GM18499 (cell line): ENCODE measurements around the gene SYF2.
"Not testable (repeated sequence)": the region's sequence is repeated elsewhere in the genome, so short reads cannot be mapped to it uniquely, and the experiment has no call there.

Experiments
- ATAC-seq: cut with Tn5 transposase; IDR thresholded peaks from one replicate; pipeline ENCODE4 v1.9.1; 2021; ENCODE audit warnings: moderate number of reproducible peaks; ENCODE audit not compliant: insufficient read depth, unreplicated experiment

Gene SYF2

DNA sequence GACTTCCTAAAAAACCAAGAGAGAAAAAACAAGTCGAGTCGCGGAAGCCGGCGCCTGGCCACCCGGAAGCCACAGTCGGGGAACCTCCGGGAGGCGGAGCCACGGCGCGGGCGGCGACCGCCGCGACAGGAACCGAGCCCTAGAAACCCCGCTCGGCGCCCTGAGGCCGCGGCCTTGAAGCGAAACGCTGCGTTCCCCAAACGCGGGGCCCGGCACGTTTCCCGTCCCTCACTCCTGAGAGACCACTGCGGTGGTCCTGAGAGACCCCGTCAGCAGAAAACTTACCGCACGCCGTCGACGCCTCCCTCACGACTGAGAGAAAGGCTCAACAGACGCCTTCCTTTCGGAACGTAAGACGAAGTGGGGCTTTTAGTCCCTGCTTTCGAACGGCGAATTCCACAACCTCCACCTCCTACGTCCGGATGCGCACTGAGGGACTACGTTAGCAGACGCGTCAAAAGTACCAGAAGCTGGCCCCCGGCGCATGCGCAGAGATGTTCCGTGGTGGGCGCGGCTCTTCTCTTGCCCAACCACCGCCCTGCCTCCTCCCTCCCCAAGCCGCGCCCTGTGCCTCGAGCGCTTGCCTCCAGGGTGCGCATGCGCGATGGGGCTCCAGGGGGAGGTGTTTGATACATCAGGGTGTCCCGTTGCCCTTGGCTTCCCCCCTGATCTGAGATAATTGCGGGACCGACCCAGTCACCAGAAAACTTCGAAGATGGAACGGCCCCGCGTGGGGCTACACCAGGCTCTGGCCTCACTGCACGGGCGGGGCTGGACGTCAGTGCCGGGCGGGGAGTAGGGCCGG, 14.9 kb upstream of the SYF2 start, which contains the start of gene RSRP1:
RSRP1 (minus strand) TSS at position 431 of the 805 bp plus-strand sequence. CDS start 491 bp downstream, outside the sequence.
- peak; percentile 75 for ATAC-seq

- ATAC-seq: peak; percentile 4
These were observed 14.3 kb upstream of the SYF2 start for GRCh38 chr1:25246600-25247023.

DNA sequence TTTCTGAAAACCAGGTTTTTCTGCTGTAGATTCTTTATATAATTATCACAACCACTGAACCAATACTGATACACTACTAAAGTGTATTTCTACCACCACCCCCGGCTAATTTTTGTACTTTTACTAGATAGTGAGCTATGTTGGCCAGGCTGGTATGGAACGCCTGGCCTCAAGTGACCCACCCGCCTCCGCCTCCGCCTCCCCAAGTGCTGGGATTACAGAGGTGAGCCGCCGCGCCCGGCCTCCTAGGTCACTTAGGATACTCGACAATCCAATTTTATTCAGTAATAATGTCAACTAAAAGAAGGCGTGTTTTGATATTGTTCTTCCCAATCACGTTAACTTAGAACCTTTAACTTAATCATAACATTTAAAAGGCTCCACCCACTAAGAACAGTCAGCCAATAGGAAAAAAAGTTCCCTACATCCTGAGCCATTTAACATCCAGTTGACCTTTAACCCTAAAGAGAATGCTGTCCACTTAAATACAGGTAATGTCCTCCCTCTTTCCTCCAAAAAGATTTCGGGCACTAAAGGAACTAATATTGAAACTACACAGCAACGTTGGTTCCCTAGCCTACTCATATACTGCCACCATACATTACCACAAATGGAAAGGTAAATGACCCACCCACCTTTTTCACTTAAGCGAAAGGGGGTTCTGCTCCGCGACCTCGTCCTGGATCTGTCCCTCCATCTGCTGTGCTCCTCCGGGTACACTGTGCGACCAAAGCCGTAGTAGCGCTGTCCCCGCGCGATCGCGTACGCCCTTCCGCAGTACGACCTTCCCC, 13.7 kb upstream of the SYF2 start:
- ATAC-seq: no peak

DNA sequence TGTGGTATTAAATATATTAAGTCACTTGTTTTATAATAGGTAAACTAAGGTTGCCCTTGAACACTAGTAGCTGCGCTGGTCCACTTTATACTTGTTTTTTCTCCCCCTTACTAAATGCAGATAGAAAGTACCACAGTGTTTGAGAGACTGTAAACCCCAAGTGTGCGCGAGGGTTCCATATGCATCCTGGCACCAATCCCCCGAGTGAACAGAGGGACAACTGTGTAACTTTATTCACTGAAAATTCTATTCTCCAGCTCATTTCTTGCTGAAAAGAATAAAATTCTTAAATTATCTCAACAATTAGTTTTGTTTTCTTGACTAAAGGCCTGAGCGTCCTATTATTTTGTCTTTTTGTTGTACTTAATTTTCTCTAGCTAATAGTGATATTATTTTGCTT, 13.1 kb upstream of the SYF2 start:
- ATAC-seq: no peak

GRCh38 chr1:25243907-25244306, 11.6 kb upstream of the SYF2 start:
- ATAC-seq: no peak

GRCh38 chr1:25239681-25240541, 7.6 kb upstream of the SYF2 start:
- peak; percentile 47 for ATAC-seq

GRCh38 chr1:25238046-25238445, 5.7 kb upstream of the SYF2 start:
- no peak for ATAC-seq

GRCh38 chr1:25236261-25236660, 4.0 kb upstream of the SYF2 start:
- not testable (repeated sequence) for ATAC-seq

DNA sequence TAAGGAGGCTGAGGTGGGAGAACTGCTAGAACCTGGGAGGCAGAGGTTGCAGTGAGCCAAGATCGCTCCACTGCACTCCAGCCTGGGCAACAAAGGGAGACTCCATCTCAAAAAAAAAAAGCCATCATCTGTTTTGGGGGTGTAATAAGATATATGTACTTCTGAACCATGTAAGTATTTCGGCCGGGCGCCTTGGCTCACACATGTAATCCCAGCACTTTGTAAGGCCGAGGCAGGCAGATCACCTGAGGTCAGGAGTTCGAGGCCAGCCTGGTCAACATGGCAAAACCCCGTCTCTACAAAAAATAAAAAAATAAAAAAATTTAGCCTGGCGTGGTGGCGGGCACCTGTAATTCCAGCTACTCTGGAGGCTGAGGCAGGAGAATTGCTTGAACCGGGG, 3.1 kb upstream of the SYF2 start:
- ATAC-seq: not testable (repeated sequence)

DNA sequence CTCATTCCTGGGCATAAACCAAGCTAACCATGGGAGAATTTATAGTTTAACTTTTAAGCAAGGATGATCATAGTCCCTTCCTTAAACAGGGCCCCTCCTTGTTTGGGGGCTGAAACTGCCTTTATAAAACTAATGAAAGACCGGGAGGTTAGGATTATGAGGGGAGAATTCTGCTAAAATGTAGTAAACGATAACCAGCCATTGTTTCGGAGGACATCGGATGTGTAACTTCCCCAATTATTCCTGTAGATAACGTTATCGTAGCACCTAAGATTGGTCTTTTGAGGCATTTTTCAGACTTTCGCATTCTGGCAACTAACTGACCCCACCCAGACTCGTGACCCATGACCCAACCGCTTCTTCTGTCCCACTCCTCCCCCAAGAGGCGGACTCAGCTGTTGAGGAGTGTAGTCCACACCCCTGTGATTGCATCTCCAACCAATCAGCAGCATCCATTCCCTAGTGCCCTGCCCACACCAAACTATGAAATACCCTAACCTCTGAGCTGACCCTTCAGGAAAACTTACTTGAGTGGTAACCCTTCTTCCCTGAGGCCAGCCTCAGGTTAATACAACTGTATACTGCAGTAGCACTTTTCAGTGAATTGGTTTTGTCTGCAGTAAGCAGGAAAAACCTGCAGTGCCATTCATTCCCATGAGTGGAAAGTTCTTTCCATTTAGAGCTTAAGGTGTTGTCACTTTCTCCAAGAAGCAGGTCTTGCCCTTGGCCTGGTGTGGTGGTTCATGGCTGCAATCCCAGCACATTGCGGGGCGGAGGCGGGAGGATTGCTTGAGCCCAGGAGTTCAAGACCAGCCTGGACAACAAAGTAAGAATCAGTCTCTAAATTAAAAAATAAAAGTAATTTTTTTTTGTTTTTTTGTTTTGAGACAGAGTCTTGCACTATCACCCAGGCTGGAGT, 823 bp upstream of the SYF2 start:
- ATAC-seq: peak; percentile 48

- ATAC-seq: no peak
These were observed 8.8 kb downstream of the SYF2 start for GRCh38 chr1:25223471-25223870.

GRCh38 chr1:25222606-25223005, 9.7 kb downstream of the SYF2 start:
- no peak for ATAC-seq

- ATAC-seq: no peak
These were observed 11.6 kb downstream of the SYF2 start for GRCh38 chr1:25220666-25221065.

DNA sequence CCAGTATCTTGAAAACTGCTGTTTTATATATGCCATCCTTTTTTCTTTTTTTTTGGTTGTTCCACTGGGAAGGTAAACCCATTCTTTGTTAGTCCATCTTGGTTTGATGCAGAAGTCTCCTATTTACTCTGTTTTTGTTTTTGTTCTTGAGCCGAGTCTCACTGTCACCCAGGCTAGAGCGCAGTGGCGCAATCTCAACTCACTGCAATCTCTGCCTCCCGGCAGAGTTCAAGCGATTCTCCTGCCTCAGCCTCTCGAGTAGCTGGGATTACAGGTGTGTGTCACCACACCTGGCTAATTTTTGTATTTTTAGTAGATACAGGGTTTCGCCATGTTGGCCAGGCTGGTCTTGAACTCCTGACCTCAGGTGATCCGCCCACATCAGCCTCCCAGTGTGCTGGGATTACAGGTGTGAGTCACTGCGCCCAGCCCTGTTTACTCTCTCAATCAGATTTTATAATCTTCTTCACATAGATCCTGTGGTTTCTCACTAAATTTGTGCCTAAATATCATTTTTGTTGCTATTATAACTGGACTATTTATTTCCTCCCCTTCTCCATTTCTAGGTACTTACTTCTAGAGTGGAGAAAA, 12.5 kb downstream of the SYF2 start:
- no peak for ATAC-seq

GRCh38 chr1:25217598-25218232, 14.6 kb downstream of the SYF2 start:
- ATAC-seq: no peak

DNA sequence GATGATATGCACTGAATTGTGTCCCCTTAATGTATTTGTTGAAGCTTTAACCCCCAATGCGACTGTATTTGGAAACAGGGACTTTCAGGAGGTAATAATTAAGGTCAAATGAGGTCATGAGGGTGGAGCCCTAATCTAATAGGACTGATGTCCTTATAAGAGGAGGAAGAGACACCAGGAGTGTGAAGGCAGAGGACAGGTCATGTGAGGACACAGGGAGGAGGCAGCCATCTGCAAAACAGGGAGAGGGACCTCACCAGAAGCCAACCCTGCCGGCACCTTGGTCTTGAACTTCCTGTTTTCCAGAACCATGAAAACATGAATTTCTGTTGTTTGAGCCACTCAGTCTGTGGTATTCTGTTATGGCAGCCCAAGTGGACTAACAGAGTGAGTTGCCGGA, 15.3 kb downstream of the SYF2 start:
- no peak for ATAC-seq

- ATAC-seq: no peak
These were observed 16.2 kb downstream of the SYF2 start for GRCh38 chr1:25216123-25216522.

GRCh38 chr1:25212725-25213124, 19.6 kb downstream of the SYF2 start:
- ATAC-seq: no peak

DNA sequence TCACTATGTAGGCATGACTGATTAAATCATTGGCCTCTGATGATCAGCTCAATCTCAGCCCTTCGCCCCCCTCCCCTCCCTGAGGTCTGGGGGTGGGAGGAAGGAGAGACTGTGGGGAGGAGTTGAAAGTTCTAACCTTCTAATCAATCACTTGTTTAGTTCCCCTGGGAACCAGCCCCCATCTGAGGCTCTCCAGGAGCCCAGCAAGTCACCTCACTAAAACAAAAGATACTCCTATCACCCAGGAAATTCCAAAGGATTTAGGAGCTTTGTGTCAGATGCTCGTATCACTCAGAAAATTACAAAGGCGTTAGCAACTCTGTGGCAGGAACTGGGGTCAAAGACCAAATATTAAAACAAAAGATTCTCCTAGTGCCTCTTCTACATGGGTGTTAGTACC, 21.6 kb downstream of the SYF2 start:
- ATAC-seq: no peak
